KG1 (cell line): Measurements from ENCODE around the gene UBQLN4.
"Not testable (repeated sequence)": the region's sequence is repeated elsewhere in the genome, so short reads cannot be mapped to it uniquely, and the experiment has no call there.

Source experiments
- DNase-seq: peaks from one replicate; lab custom pipeline; 2025; lab: John Stamatoyannopoulos, UW

Gene UBQLN4

GRCh38 chr1:156081180-156081916 is 27.8 kb upstream of the UBQLN4 start:
- DNase-seq: no peak

GRCh38 chr1:156080863-156081179 is 27.2 kb upstream of the UBQLN4 start:
- no peak for DNase-seq

GRCh38 chr1:156080241-156080862 is 26.8 kb upstream of the UBQLN4 start:
- DNase-seq: no peak

- DNase-seq: no peak
These were observed 26.2 kb upstream of the UBQLN4 start for GRCh38 chr1:156079762-156080161.

GRCh38 chr1:156078728-156079127 is 25.1 kb upstream of the UBQLN4 start:
- DNase-seq: no peak

- DNase-seq: no peak
These were observed 23.8 kb upstream of the UBQLN4 start for GRCh38 chr1:156077430-156077760.

GRCh38 chr1:156076609-156077429 is 23.2 kb upstream of the UBQLN4 start:
- no peak for DNase-seq

GRCh38 chr1:156075775-156076204 is 22.2 kb upstream of the UBQLN4 start:
- no peak for DNase-seq

- DNase-seq: no peak
These were observed 21.6 kb upstream of the UBQLN4 start for GRCh38 chr1:156075162-156075561.

GRCh38 chr1:156074661-156075060 is 21.1 kb upstream of the UBQLN4 start:
- no peak for DNase-seq

GRCh38 chr1:156073740-156074139 is 20.1 kb upstream of the UBQLN4 start:
- no peak for DNase-seq

- no peak for DNase-seq
These were observed 19.6 kb upstream of the UBQLN4 start for GRCh38 chr1:156073110-156073687.

- DNase-seq: no peak
These were observed 18.7 kb upstream of the UBQLN4 start for GRCh38 chr1:156072251-156072650.

GRCh38 chr1:156071332-156071816 is 17.8 kb upstream of the UBQLN4 start:
- not testable (repeated sequence) for DNase-seq

GRCh38 chr1:156070548-156070947 is 16.9 kb upstream of the UBQLN4 start:
- no peak for DNase-seq

- DNase-seq: no peak
These were observed 16.2 kb upstream of the UBQLN4 start for GRCh38 chr1:156069490-156070455.

GRCh38 chr1:156067262-156067661 is 13.7 kb upstream of the UBQLN4 start:
- DNase-seq: no peak

GRCh38 chr1:156065871-156066270 is 12.3 kb upstream of the UBQLN4 start:
- no peak for DNase-seq

- no peak for DNase-seq
These were observed 11.6 kb upstream of the UBQLN4 start for GRCh38 chr1:156065212-156065611.

GRCh38 chr1:156064615-156065014 is 11.0 kb upstream of the UBQLN4 start:
- no peak for DNase-seq

- DNase-seq: no peak
These were observed 10.3 kb upstream of the UBQLN4 start for GRCh38 chr1:156063997-156064285.

- DNase-seq: no peak
These were observed 8.6 kb upstream of the UBQLN4 start for GRCh38 chr1:156062189-156062588.
